Body of pancreas (tissue), 4 donors: ENCODE data around the gene NELL2.

Experiments used
- POLR2A ChIP-seq, 3 donors: fragments of 450-650 bp; IDR thresholded peaks; one replicate each; pipeline ENCODE4 v1.6.1; 2016; ENCODE audit warnings: antibody characterized with exemption in 3 of 3, mild to moderate bottlenecking in 2 of 3
- TF ChIP-seq, protein P1 (sequence below), 7 experiments: fragments of 450-650 bp in 4 of 7; fragments of 200-600 bp in 3 of 7; sonication (generic) in 3 of 7; IDR thresholded peaks; one replicate each; pipeline ENCODE4 v1.5.1; 2016 to 2019; ENCODE audit warnings: antibody characterized with exemption in 7 of 7

DNA sequence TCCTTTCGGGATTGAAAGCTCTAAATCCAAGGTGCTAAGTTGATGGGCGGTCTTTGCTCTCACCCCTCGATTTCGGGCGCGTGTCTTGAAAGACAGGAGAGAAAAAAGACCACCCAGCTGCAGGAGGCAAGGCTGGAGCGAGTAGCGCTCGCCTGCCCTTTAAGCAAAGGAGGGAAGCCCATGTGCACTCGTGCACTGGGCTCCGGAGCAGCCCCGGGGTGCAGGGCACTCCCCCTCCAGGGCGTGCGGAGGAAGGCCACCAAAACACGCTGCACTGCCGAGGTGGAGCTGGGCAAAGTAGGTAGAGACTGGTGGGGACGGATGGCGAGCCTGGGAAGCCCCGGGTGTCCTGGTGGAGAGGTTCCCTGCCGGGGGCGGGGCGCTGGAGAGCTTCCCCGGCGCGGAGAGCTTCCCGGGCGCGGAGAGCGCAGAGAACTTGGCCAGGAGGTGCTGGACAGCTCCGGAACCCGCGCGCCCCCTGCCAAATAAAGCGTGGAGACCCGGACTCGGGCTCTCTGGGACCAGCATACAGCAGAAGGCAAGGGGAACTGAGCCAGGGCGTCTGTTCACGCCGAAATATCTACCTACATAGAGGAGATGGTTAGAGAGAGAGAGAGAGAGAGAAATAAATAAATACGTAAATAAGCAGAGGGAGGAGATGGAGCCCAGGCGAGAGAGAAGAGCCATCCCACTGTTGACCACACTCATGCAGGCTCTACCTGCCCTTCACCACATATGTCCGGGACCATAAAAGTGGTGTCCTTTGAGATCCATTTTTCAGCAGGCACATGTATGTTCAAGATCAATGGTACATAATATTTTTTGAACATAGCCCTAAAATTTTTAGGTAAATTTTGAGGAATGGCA lies 662 bp upstream of the NELL2 start:
- TF ChIP-seq, protein P1, sequence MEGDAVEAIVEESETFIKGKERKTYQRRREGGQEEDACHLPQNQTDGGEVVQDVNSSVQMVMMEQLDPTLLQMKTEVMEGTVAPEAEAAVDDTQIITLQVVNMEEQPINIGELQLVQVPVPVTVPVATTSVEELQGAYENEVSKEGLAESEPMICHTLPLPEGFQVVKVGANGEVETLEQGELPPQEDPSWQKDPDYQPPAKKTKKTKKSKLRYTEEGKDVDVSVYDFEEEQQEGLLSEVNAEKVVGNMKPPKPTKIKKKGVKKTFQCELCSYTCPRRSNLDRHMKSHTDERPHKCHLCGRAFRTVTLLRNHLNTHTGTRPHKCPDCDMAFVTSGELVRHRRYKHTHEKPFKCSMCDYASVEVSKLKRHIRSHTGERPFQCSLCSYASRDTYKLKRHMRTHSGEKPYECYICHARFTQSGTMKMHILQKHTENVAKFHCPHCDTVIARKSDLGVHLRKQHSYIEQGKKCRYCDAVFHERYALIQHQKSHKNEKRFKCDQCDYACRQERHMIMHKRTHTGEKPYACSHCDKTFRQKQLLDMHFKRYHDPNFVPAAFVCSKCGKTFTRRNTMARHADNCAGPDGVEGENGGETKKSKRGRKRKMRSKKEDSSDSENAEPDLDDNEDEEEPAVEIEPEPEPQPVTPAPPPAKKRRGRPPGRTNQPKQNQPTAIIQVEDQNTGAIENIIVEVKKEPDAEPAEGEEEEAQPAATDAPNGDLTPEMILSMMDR (IDR thresholded peaks at IDR 0.05) = peak in 1 of 7 experiments; percentile 10
- TF ChIP-seq POLR2A (IDR thresholded peaks at IDR 0.05) = no peak
